BJ (cell line): ENCODE data around the gene ANXA1. TPM values are rescaled to one million over a fixed set of nuclear protein-coding genes. Genes with fewer than 3 reads are reported as not detected.

Experiments
- CTCF ChIA-PET: fragments of 350-600 bp; formaldehyde crosslinking; extraction: SDS; loops from one replicate; lab custom pipeline; 2021; ENCODE audit warnings: antibody characterized with exemption, inconsistent platforms; lab: Yijun Ruan, JAX
- POLR2A ChIA-PET: fragments of 300-600 bp; sonication (Branson Sonifier 250); formaldehyde crosslinking; extraction: SDS; loops from one replicate; lab custom pipeline; 2021; ENCODE audit warnings: antibody characterized with exemption; lab: Charles Lee
- DNase-seq: peaks from one replicate; pipeline ENCODE4 v3.0.0-alpha.2; 2011; ENCODE audit warnings: low read depth
- H3K27me3 ChIP-seq: 2 replicates; pipeline ENCODE4 v1.6.0; 2011; ENCODE audit warnings: low read length; ENCODE audit not compliant: control insufficient read depth, insufficient read depth
- H3K36me3 ChIP-seq: 2 replicates; pipeline ENCODE4 v1.5.1; 2011; ENCODE audit warnings: low read length; ENCODE audit not compliant: control insufficient read depth, insufficient read depth
- H3K4me3 ChIP-seq: 2 replicates; pipeline ENCODE4 v1.5.1; 2011; ENCODE audit warnings: low read depth, mild to moderate bottlenecking, control low read depth, low read length
- polyA plus RNA-seq: library from polyadenylated mRNA; depleted of rRNA; stranded (reverse); fragments of >200 nt; gene quantifications from 2 replicates; pipeline ENCODE4 v1.2.3, GENCODE V29; 2011
- TF ChIP-seq, protein P1 (sequence below): IDR thresholded peaks from 2 replicates; pipeline ENCODE4 v1.5.1; 2011; ENCODE audit warnings: low read depth, mild to moderate bottlenecking, control low read depth, inconsistent platforms, low read length, moderate library complexity; ENCODE audit not compliant: insufficient read depth

The ANXA1 gene
- polyA plus RNA-seq, 1 experiment = 581 TPM

DNA sequence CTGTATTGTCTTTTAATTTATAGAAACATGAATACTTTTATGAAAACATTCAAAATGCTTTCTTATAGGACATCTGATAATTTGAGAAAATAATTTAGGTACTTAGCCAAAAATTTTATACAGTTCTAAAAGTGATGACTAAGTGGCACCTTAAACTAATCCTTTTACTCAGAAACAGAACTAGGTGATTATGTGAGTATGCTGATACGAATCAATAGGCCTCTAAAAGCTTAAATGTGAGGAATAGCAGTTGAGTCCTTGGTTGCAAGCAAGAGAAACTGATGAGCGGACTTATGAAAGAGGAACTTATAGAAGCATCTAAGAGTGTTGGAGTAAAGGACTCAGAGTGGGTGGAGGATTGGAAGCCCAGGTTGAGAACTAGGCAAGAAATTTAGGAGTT is 26.4 kb downstream of the ANXA1 start:
- no peak overlapping the region for H3K4me3 ChIP-seq
- TF ChIP-seq, protein P1, sequence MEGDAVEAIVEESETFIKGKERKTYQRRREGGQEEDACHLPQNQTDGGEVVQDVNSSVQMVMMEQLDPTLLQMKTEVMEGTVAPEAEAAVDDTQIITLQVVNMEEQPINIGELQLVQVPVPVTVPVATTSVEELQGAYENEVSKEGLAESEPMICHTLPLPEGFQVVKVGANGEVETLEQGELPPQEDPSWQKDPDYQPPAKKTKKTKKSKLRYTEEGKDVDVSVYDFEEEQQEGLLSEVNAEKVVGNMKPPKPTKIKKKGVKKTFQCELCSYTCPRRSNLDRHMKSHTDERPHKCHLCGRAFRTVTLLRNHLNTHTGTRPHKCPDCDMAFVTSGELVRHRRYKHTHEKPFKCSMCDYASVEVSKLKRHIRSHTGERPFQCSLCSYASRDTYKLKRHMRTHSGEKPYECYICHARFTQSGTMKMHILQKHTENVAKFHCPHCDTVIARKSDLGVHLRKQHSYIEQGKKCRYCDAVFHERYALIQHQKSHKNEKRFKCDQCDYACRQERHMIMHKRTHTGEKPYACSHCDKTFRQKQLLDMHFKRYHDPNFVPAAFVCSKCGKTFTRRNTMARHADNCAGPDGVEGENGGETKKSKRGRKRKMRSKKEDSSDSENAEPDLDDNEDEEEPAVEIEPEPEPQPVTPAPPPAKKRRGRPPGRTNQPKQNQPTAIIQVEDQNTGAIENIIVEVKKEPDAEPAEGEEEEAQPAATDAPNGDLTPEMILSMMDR = no peak
- CTCF ChIA-PET = interaction anchor here (1.0 to 9.0 kb wide), 3 partner anchors 23 to 306 kb away, joined by 3 to 63 read pairs (median 6); no protein-coding TSS in a partner anchor
- DNase-seq = no peak
- no peaks in the 10 kb centered on the region for H3K36me3 ChIP-seq
- POLR2A ChIA-PET = no interaction called here
- H3K27me3 ChIP-seq = no peaks in the 10 kb centered on the region

DNA sequence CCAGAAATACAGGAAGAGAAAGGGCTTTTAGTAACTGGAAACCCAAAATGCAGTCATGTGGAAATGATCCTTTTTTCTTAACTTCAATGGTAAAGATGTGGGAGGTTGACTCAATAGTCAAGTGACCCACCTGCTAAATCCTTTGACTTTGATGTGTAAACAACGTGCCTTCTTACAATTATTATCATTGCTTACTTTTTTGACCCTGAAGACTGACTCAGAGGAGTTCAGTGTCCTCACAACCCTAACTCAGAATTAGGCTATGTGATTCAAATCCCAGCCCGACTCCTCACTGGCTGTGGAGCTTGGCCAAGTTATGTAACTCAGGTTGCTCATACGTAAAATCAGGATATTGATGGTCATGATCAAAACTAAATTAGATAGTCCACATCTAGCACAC is 27.9 kb downstream of the ANXA1 start:
- Histone ChIP-seq H3K4me3 (no peak overlapping the region), H3K27me3 (no peaks in the 10 kb centered on the region), H3K36me3 (no peaks in the 10 kb centered on the region)
- TF ChIP-seq, protein P1 = no peak
- CTCF ChIA-PET = interaction anchor here (0.6 to 9.0 kb wide), 3 partner anchors 34 to 97 kb away, joined by 3 to 63 read pairs (median 3); no protein-coding TSS in a partner anchor
- DNase-seq = peak; percentile 15
- POLR2A ChIA-PET = no interaction called here

DNA sequence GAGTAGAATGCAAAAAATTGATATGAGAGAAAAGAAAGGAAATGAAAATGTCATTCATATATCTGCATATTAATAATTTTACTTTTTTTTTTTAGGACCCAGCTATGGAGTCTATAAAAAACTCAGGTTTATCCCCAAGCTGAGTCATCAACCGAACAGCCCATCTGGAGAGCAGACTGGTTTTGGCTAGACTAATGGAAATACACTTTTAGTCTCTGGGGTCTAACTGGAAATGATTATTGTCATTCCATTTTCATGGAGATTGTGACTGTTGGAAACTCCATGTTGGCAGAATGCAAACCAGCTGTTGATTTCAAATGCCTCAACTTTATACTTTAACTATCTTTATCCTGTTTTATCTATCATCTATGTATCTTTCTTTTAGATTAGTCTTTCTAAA is 28.7 kb downstream of the ANXA1 start:
- H3K4me3 ChIP-seq = no peak overlapping the region
- ChIA-PET CTCF (interaction anchor here (1.0 to 9.0 kb wide), 5 partner anchors 8 to 323 kb away, joined by 3 to 63 read pairs (median 3); no protein-coding TSS in a partner anchor), POLR2A (interaction anchor here (0.6 kb wide), 1 partner anchor 262 kb away, joined by 3 read pairs; no protein-coding TSS in a partner anchor)
- no peaks in the 10 kb centered on the region for H3K27me3 ChIP-seq
- DNase-seq = peak; percentile 56
- TF ChIP-seq, protein P1 = no peak
- H3K36me3 ChIP-seq = no peaks in the 10 kb centered on the region

DNA sequence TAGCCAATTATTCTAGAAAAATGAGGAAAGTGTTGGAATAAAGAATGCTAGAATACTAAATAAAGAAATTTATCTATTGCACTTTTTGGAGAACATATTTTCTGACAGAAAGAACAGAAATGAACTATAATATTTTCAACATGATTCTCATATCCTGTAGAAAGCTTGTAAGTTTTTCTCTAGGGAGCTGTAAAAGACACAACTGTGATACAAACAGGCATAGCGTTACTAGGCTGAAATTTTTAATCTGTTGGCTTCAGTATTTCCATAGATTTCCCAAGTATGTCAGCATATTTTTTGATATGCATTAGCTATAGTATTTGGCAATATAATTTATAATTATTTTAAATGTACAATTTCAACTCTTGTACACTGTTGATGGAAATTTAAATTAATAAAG is 31.3 kb downstream of the ANXA1 start:
- Histone ChIP-seq H3K4me3 (no peak overlapping the region), H3K36me3 (no peaks in the 10 kb centered on the region), H3K27me3 (no peaks in the 10 kb centered on the region)
- no peak for DNase-seq
- ChIA-PET POLR2A (no interaction called here), CTCF (interaction anchor here (0.7 to 9.0 kb wide), 10 partner anchors 20 to 326 kb away, joined by 3 to 63 read pairs (median 5); no protein-coding TSS in a partner anchor)
- TF ChIP-seq, protein P1 = no peak

DNA sequence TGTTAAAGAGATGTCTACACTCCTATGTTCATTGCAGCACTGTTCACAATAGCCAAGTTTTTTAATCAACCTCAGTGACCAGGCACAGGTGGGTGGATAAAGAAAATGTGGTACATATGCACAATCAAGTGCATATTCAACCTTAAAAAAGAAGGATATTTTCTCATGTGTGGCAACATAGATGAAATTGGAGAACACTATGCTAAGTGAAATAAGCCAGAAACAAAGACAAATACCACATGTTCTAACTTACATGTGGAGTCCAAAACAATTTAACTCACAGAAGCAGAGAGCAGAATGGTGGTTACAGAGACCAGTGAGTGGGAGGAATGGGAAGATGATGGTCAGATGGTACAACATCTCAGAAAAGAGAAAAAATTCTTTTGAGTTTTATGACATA is 31.8 kb downstream of the ANXA1 start:
- Histone ChIP-seq H3K27me3 (no peaks in the 10 kb centered on the region), H3K36me3 (no peaks in the 10 kb centered on the region), H3K4me3 (no peak overlapping the region)
- TF ChIP-seq, protein P1 = no peak
- ChIA-PET CTCF (interaction anchor here (0.6 to 9.0 kb wide), 9 partner anchors 22 to 327 kb away, joined by 3 to 63 read pairs (median 6); no protein-coding TSS in a partner anchor), POLR2A (no interaction called here)
- DNase-seq = no peak
